HCT116 (cell line): ENCODE results near the gene P2RX6. TPM values are rescaled to one million over a fixed set of nuclear protein-coding genes. Genes with fewer than 3 reads are reported as not detected.

Experiments
- ATAC-seq: fragments of 200-7000 bp; cut with Tn5 transposase; 2 replicates; pipeline ENCODE4 v1.9.1; 2020; ENCODE audit warnings: mild to moderate bottlenecking, moderate library complexity
- BruUV-seq: library from RNA; stranded (reverse); fragments of 400-500 nt; replicated peaks from 2 replicates; lab custom pipeline; 2021; lab: Mats Ljungman, UMichigan
- CTCF ChIA-PET: fragments of 300-600 bp; sonication (Branson Sonifier 250); formaldehyde crosslinking; loops from one replicate; lab custom pipeline; 2021; ENCODE audit warnings: antibody characterized with exemption; lab: Charles Lee
- POLR2A ChIA-PET: fragments of 300-600, 350-600 bp; sonication (Branson Sonifier 250); formaldehyde crosslinking; loops from one replicate; lab custom pipeline; 2021; ENCODE audit warnings: antibody characterized with exemption; lab: Charles Lee
- RAD21 ChIA-PET, 2 experiments: fragments of 300-600 bp; sonication (Branson Sonifier 250); formaldehyde crosslinking; loops; one replicate each; lab custom pipeline; 2023; ENCODE audit warnings: low total read pairs in 2 of 2; ENCODE audit not compliant: uncharacterized antibody in 2 of 2, unreplicated experiment in 2 of 2, low non-redundant PET in 1 of 2; lab: Charles Lee
- DNase-seq: peaks from one replicate; pipeline ENCODE4 v3.0.0-alpha.2; 2010; ENCODE audit warnings: low read depth, low spot score
- H2AFZ ChIP-seq: fragments of 200-600 bp; shearing (Covaris generic), sonication (generic); 2 replicates; pipeline ENCODE4 v1.6.1; 2017; ENCODE audit warnings: low read depth, mixed run types, mixed read lengths, antibody characterized with exemption, low read length; ENCODE audit not compliant: poor library complexity, severe bottlenecking
- H3K27ac ChIP-seq: 2 replicates; pipeline ENCODE4 v1.5.1; 2012; ENCODE audit warnings: low read depth, low read length
- H3K27me3 ChIP-seq: fragments of 200-600 bp; sonication (generic); 2 replicates; pipeline ENCODE4 v1.6.1; 2016; ENCODE audit warnings: mixed run types, low read length, mixed read lengths; ENCODE audit not compliant: insufficient read depth
- H3K36me3 ChIP-seq, 2 experiments: fragments of 200-500 bp in 1 of 2; fragments of 200-600 bp in 1 of 2; sonication (Bioruptor generic) in 1 of 2; sonication (generic) in 1 of 2; 2 replicates each; pipeline versions ENCODE4 v1.5.1 to v1.6.1; 2014 to 2016; ENCODE audit warnings: low read length in 2 of 2, inconsistent platforms in 1 of 2, mixed read lengths in 1 of 2, mixed run types in 1 of 2; ENCODE audit not compliant: insufficient read depth in 2 of 2, control insufficient read depth in 1 of 2
- H3K4me1 ChIP-seq, 2 experiments: fragments of 200-600 bp in 1 of 2; sonication (generic) in 1 of 2; 2 replicates each; pipeline versions ENCODE4 v1.5.1 to v1.6.1; 2012 to 2017; ENCODE audit warnings: low read length in 2 of 2, inconsistent platforms in 1 of 2, mild to moderate bottlenecking in 1 of 2, mixed read lengths in 1 of 2, mixed run types in 1 of 2, moderate library complexity in 1 of 2; ENCODE audit not compliant: insufficient read depth in 2 of 2, control insufficient read depth in 1 of 2
- H3K4me2 ChIP-seq: fragments of 200-600 bp; sonication (generic); 2 replicates; pipeline ENCODE4 v1.6.1; 2017; ENCODE audit warnings: mixed run types, low read length, mixed read lengths
- H3K4me3 ChIP-seq, 2 experiments: fragments of 200-600 bp in 1 of 2; sonication (generic) in 1 of 2; replicated peaks in 1 of 2; 2 replicates each; pipeline ENCODE4 v1.5.1; 2011 to 2016; ENCODE audit warnings: low read length in 2 of 2, control low read depth in 1 of 2, low read depth in 1 of 2, mild to moderate bottlenecking in 1 of 2, mixed read lengths in 1 of 2, mixed run types in 1 of 2
- H3K79me2 ChIP-seq: fragments of 200-600 bp; sonication (generic); 2 replicates; pipeline ENCODE4 v1.6.1; 2017; ENCODE audit warnings: mild to moderate bottlenecking, mixed run types, low read length, moderate library complexity, mixed read lengths; ENCODE audit not compliant: insufficient read depth
- H3K9ac ChIP-seq: fragments of 200-600 bp; sonication (generic); 2 replicates; pipeline ENCODE4 v1.6.1; 2016; ENCODE audit warnings: low read length, mixed read lengths
- H3K9me2 ChIP-seq: fragments of 200-600 bp; sonication (generic), shearing (Covaris generic); 2 replicates; pipeline ENCODE4 v1.6.1; 2017; ENCODE audit warnings: mixed run types, mild to moderate bottlenecking, moderate library complexity; ENCODE audit not compliant: insufficient read depth
- H3K9me3 ChIP-seq, 2 experiments: fragments of 200-500 bp in 1 of 2; fragments of 200-600 bp in 1 of 2; sonication (Bioruptor generic) in 1 of 2; sonication (generic) in 1 of 2; 2 replicates each; pipeline ENCODE4 v1.6.1; 2014 to 2017; ENCODE audit warnings: low read length in 2 of 2, mixed read lengths in 2 of 2, inconsistent platforms in 1 of 2, low read depth in 1 of 2, mild to moderate bottlenecking in 1 of 2, mixed run types in 1 of 2, moderate library complexity in 1 of 2; ENCODE audit not compliant: control insufficient read depth in 1 of 2, insufficient read depth in 1 of 2
- H4K20me1 ChIP-seq: fragments of 200-600 bp; sonication (generic), shearing (Covaris generic); 2 replicates; pipeline ENCODE4 v1.6.1; 2017; ENCODE audit warnings: mixed run types, mild to moderate bottlenecking, moderate library complexity; ENCODE audit not compliant: insufficient read depth
- CBX3 ChIP-seq: IDR thresholded peaks from 2 replicates; pipeline ENCODE4 v1.6.1; 2012; ENCODE audit warnings: low read depth
- CEBPB ChIP-seq: IDR thresholded peaks from 2 replicates; pipeline ENCODE4 v1.6.1; 2012; ENCODE audit warnings: low read depth
- ELF1 ChIP-seq: IDR thresholded peaks from 2 replicates; pipeline ENCODE4 v1.6.1; 2012; ENCODE audit warnings: low read depth, borderline replicate concordance
- EZH2 ChIP-seq: fragments of 200-600 bp; sonication (generic); IDR thresholded peaks from 2 replicates; pipeline ENCODE4 v1.6.1; 2017; ENCODE audit warnings: antibody characterized with exemption, mixed run types
- MAX ChIP-seq: IDR thresholded peaks from 2 replicates; pipeline ENCODE4 v1.6.1; 2012
- POLR2A ChIP-seq: IDR thresholded peaks from 2 replicates; pipeline ENCODE4 v1.7.0; 2011; ENCODE audit warnings: borderline replicate concordance; ENCODE audit not compliant: insufficient read depth, insufficient read length; ENCODE audit errors: extremely low read depth
- POLR2AphosphoS5 ChIP-seq: IDR thresholded peaks from 2 replicates; pipeline ENCODE4 v1.6.1; 2011; ENCODE audit warnings: mild to moderate bottlenecking, low read depth, low read length, moderate library complexity
- RAD21 ChIP-seq: IDR thresholded peaks from 2 replicates; pipeline ENCODE4 v1.6.1; 2012; ENCODE audit warnings: low read depth, mild to moderate bottlenecking
- SIN3A ChIP-seq: IDR thresholded peaks from 2 replicates; pipeline ENCODE4 v1.6.1; 2012; ENCODE audit warnings: low read depth
- SP1 ChIP-seq: IDR thresholded peaks from 2 replicates; pipeline ENCODE4 v1.6.1; 2012; ENCODE audit warnings: low read depth
- SRF ChIP-seq: IDR thresholded peaks from 2 replicates; pipeline ENCODE4 v1.6.1; 2012; ENCODE audit warnings: low read depth
- YY1 ChIP-seq: IDR thresholded peaks from 2 replicates; pipeline ENCODE4 v1.6.1; 2011; ENCODE audit warnings: low read length, low read depth, moderate library complexity, mild to moderate bottlenecking; ENCODE audit not compliant: insufficient replicate concordance; ENCODE audit errors: extremely low read depth
- ZFX ChIP-seq: fragments of 450-650 bp; IDR thresholded peaks from 2 replicates; pipeline ENCODE4 v1.6.1; 2017
- intact Hi-C: fragments of 100-400 bp; cut with micrococcal nuclease; formaldehyde crosslinking; loops from 2 replicates; pipeline ENCODE4 v1.10.0; 2022
- total RNA-seq: library from RNA; stranded (reverse); gene quantifications from one replicate; pipeline ENCODE4 v1.2.1, GENCODE V29; 2021; ENCODE audit not compliant: unreplicated experiment
- TF ChIP-seq, protein P1 (sequence below): IDR thresholded peaks from 2 replicates; pipeline ENCODE4 v1.6.1; 2012
- TF ChIP-seq, protein P2 (sequence below): IDR thresholded peaks from 2 replicates; pipeline ENCODE4 v1.6.1; 2012; ENCODE audit warnings: low read depth

Gene P2RX6
- total RNA-seq, 1 experiment from 2014 or later, result 0.20 TPM

DNA sequence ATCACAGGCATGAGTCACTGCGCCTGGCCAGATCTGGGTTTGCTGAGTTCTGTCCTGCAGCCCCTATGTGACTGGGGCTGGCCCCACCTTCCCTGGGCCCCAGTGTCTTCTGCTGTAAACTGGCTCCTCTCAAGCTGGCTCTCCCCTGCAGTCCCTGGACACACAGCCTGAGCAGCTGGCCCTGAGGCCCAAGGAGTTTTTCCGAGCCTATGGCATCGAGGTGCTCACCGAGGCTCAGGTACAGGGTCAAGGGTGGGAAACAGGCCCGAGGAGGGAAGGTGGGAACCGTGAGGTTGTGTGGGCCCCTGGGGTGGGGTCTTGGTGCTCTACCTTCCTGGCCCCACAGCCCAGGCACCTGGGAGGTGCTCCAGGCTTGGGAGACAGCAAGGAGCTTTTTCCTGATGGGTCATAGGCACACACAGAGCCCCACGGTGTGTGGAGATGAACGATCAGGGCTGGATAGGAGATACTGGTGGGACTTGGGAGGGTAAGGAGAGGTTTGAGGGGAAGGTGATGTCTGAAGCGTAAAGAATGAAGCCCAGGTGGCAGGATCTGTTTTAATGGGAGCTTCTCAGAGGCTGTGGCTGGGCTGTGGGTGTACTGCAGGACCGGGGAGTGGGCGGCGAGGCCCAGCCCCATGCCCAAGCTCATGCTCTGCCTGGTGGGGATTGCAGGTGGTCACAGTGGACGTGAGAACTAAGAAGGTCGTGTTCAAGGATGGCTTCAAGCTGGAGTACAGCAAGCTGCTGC is 39.2 kb upstream of the P2RX6 start:
- ChIA-PET RAD21 (interaction anchor here in 1 of 2 experiments (0.6 kb wide), 1 partner anchor 63 kb away, joined by 3 read pairs; no protein-coding TSS in a partner anchor), CTCF (no interaction called here)
- Histone ChIP-seq H3K9me2 (no peaks in the 10 kb centered on the region), H3K27me3 (no peaks in the 10 kb centered on the region), H3K4me1 (peaks cover 0 to 5% of the 10 kb centered on the region in 2 experiments; a peak in 1 of 4 replicates), H4K20me1 (no peaks in the 10 kb centered on the region), H3K9me3 (peaks cover 4 to 10% of the 10 kb centered on the region in 2 experiments; a peak in 1 of 4 replicates), H3K36me3 (no peaks in the 10 kb centered on the region), H3K9ac (no peak overlapping the region), H3K4me2 (no peak overlapping the region), H3K79me2 (no peaks in the 10 kb centered on the region), H3K27ac (no peak overlapping the region), H3K4me3 (no peak overlapping the region), H2AFZ (no peak overlapping the region)
- ATAC-seq (no peak), DNase-seq (no peak)
- intact Hi-C loops, result no loop called here
- no TSS peak for BruUV-seq
- TF ChIP-seq RAD21 (no peak), SRF (no peak), POLR2A (no peak)
- TF ChIP-seq, protein P1, sequence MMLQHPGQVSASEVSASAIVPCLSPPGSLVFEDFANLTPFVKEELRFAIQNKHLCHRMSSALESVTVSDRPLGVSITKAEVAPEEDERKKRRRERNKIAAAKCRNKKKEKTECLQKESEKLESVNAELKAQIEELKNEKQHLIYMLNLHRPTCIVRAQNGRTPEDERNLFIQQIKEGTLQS, result no peak
- TF ChIP-seq, all 23 proteins: peak for 0
- POLR2A ChIA-PET, result interaction anchor here (1.1 kb wide), 1 partner anchor 18 kb away, joined by 10 read pairs; no protein-coding TSS in a partner anchor

GRCh38 chr22:20976291-20976877 is 38.6 kb upstream of the P2RX6 start:
- ChIA-PET RAD21 (no interaction called here), POLR2A (interaction anchor here (1.1 kb wide), 1 partner anchor 19 kb away, joined by 10 read pairs; no protein-coding TSS in a partner anchor), CTCF (no interaction called here)
- Histone ChIP-seq H3K4me1 (peaks cover 3 to 12% of the 10 kb centered on the region in 2 experiments; a peak in 2 of 4 replicates), H2AFZ (no peak overlapping the region), H3K27ac (no peak overlapping the region), H3K27me3 (no peaks in the 10 kb centered on the region), H4K20me1 (no peaks in the 10 kb centered on the region), H3K36me3 (no peaks in the 10 kb centered on the region), H3K9me3 (peaks cover 4 to 10% of the 10 kb centered on the region in 2 experiments; a peak in 1 of 4 replicates), H3K4me2 (no peak overlapping the region), H3K79me2 (no peaks in the 10 kb centered on the region), H3K4me3 (no peak overlapping the region), H3K9ac (no peak overlapping the region), H3K9me2 (no peaks in the 10 kb centered on the region)
- intact Hi-C loops, result no loop called here
- no peak for DNase-seq
- BruUV-seq, result no TSS peak
- no peak for ATAC-seq
- TF ChIP-seq, protein P2, sequence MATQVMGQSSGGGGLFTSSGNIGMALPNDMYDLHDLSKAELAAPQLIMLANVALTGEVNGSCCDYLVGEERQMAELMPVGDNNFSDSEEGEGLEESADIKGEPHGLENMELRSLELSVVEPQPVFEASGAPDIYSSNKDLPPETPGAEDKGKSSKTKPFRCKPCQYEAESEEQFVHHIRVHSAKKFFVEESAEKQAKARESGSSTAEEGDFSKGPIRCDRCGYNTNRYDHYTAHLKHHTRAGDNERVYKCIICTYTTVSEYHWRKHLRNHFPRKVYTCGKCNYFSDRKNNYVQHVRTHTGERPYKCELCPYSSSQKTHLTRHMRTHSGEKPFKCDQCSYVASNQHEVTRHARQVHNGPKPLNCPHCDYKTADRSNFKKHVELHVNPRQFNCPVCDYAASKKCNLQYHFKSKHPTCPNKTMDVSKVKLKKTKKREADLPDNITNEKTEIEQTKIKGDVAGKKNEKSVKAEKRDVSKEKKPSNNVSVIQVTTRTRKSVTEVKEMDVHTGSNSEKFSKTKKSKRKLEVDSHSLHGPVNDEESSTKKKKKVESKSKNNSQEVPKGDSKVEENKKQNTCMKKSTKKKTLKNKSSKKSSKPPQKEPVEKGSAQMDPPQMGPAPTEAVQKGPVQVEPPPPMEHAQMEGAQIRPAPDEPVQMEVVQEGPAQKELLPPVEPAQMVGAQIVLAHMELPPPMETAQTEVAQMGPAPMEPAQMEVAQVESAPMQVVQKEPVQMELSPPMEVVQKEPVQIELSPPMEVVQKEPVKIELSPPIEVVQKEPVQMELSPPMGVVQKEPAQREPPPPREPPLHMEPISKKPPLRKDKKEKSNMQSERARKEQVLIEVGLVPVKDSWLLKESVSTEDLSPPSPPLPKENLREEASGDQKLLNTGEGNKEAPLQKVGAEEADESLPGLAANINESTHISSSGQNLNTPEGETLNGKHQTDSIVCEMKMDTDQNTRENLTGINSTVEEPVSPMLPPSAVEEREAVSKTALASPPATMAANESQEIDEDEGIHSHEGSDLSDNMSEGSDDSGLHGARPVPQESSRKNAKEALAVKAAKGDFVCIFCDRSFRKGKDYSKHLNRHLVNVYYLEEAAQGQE, result no peak
- TF ChIP-seq SIN3A, result no peak
- no peak for TF ChIP-seq YY1
- TF ChIP-seq ZFX, result no peak
- TF ChIP-seq, protein P1, result no peak
- TF ChIP-seq CEBPB, result no peak
- no peak for TF ChIP-seq POLR2A
- no peak for TF ChIP-seq ELF1
- TF ChIP-seq POLR2AphosphoS5, result no peak
- TF ChIP-seq CBX3, result no peak
- TF ChIP-seq EZH2, result no peak
- TF ChIP-seq SP1, result no peak
- no peak for TF ChIP-seq MAX
